ENCODE measurements around the gene ACKR1.

DNA sequence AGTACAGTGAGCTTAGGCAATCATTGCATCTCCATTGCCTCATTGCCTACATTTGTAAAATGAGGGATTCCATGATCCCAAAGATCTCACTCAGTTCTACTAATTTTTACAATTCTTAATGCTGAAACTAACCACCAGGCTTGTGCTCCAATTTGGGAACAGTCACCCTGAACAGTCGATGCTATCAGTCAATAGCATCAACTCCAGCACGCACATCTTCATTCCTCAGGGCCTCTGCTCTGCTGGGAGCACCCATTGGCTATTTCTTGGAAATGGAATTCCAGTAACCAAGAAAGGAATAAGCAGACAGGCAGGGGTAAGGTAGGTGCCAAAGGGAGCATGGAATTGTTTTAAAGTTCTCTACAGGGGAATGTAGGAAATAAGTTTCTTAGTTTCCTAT, 14.2 kb upstream of the ACKR1 start:
- TF ChIP-seq, protein P1, sequence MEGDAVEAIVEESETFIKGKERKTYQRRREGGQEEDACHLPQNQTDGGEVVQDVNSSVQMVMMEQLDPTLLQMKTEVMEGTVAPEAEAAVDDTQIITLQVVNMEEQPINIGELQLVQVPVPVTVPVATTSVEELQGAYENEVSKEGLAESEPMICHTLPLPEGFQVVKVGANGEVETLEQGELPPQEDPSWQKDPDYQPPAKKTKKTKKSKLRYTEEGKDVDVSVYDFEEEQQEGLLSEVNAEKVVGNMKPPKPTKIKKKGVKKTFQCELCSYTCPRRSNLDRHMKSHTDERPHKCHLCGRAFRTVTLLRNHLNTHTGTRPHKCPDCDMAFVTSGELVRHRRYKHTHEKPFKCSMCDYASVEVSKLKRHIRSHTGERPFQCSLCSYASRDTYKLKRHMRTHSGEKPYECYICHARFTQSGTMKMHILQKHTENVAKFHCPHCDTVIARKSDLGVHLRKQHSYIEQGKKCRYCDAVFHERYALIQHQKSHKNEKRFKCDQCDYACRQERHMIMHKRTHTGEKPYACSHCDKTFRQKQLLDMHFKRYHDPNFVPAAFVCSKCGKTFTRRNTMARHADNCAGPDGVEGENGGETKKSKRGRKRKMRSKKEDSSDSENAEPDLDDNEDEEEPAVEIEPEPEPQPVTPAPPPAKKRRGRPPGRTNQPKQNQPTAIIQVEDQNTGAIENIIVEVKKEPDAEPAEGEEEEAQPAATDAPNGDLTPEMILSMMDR (IDR thresholded peaks at IDR 0.05): no peak
- TF ChIP-seq EP300 (IDR thresholded peaks at IDR 0.05) (no peak), POLR2AphosphoS5 (IDR thresholded peaks at IDR 0.05) (no peak)

All from sigmoid colon (tissue), 4 donors.